GM21723 (cell line): Measurements from ENCODE around the gene SLC9A9.

Source experiments
- ATAC-seq: cut with Tn5 transposase; IDR thresholded peaks from one replicate; pipeline ENCODE4 v1.9.1; 2021; ENCODE audit warnings: mild to moderate bottlenecking, moderate library complexity; ENCODE audit not compliant: unreplicated experiment

SLC9A9 gene

DNA sequence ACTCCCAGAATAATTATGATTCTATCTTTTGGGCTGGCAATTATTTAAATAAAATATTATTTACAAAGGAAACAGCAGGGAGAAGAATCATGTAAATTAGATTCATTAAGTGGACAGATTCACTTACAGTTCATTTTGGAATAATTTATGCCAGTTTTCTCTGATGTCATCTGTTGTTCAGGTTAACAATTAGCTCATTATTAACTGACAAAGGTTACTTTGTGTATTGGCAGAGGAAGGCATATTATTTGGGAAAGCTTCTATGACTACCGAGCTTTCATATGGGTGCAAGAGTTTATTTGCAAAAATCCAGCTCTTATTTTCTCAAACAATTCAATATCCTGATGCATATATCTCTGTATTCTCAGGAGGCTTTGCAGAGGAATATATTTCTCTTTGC, 504.3 kb downstream of the SLC9A9 start:
- no peak for ATAC-seq

GRCh38 chr3:143343031-143343430, 505.2 kb downstream of the SLC9A9 start:
- ATAC-seq = no peak

DNA sequence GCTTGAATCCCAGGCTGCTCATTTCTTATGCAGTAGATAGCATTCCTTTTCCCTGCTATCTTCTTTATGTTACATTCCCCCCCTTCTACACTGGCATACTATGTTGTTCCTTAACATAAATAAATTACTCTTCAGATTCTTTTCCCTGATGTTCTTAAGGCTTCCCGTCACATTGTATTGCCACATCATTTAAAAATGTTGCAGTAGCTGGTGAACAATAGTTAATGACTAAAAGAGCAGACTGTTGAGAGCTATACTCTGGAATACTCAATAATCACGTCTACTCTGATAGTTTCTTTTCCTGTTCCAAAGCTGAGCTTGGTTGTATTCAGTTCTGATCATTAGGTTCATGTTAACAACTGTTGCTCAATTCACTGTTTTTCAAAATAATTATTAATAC, 508.8 kb downstream of the SLC9A9 start:
- ATAC-seq = no peak

GRCh38 chr3:143337387-143337786, 510.9 kb downstream of the SLC9A9 start:
- ATAC-seq = no peak

- no peak for ATAC-seq
Measured at GRCh38 chr3:143334231-143334630, 514.0 kb downstream of the SLC9A9 start.

DNA sequence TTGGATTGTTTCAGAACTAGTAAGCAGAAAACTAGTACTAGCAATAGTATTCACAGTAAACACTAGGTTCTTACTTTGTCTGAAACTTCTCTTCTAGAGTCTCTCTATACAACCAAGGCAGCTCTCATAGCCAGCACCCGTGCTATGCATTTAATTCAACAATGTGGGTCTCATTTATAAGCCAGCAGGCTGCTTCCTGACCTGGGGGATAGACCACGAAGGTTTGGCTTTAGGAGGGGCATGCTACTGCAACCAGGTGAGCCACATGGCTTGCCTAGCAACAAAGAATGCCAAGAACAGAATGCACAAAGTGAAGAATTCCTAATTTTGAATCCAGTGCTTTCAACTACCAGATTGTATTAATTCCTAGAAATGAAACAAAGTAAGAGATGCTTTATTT, 514.9 kb downstream of the SLC9A9 start:
- ATAC-seq = no peak

DNA sequence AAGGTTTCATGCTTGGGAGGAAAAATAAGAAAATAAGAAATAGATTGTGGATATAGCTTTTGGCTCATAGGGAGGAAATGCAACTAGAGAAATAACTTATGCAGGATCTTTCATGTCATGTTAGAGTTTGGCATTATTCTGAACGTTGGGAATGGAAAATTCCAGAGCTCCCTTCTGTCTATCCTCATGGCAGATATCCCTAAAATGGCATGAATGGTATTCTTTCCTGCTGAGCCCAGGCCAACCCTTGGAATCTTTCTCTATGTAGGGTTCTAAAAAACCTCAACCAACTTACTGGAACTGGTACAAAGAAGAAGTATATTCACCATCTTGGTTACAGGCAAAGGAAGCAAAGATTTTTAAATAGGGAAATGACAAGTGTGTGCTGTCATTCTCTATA, 516.2 kb downstream of the SLC9A9 start:
- ATAC-seq = no peak

DNA sequence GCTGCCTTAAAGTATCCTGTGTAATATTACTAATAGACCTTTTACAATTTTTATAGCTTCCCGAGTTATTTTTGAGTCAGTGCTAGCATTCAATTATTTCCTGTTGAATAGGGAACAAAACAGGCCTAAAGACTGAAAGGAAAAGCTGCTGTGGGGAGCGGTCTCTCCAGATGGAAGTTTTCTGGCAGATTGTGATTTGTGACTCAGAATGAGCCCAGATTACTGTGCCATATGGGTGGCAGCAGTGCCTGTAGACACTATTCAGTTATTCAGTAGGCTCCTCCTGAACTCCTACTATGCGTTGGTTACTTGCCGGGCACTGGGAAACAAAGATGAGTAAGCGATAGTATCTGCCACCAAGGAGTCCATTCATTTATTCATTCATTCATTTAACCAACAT, 516.9 kb downstream of the SLC9A9 start:
- ATAC-seq = no peak

DNA sequence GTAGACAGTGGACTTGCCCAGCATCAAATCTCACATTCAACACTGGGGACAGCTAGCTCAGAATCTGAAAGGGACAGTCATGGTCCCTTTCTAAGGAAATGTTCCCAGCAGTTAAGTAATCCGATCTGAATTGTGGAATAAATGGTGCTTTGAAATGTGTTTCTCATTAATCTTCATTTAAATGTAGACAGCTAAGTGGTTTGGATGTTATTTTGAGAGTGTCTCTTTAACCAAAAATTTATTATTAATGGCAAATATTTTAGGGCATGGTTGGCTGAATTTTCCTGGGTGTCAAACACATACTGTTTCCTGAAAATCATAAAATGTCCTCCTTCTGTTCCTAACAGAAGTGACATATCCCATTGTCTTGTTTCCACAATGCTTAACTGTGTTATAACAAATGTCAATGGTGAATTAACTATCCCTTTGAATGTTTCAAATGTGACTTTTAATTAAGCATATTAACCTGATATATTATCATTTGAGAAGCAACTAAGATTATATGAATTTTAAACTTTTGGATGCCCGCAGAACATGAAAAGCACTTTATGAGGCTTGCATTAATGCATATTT, 517.9 kb downstream of the SLC9A9 start:
- ATAC-seq = no peak

GRCh38 chr3:143329567-143330211, 518.6 kb downstream of the SLC9A9 start:
- ATAC-seq = no peak

GRCh38 chr3:143328451-143328850, 519.8 kb downstream of the SLC9A9 start:
- no peak for ATAC-seq

DNA sequence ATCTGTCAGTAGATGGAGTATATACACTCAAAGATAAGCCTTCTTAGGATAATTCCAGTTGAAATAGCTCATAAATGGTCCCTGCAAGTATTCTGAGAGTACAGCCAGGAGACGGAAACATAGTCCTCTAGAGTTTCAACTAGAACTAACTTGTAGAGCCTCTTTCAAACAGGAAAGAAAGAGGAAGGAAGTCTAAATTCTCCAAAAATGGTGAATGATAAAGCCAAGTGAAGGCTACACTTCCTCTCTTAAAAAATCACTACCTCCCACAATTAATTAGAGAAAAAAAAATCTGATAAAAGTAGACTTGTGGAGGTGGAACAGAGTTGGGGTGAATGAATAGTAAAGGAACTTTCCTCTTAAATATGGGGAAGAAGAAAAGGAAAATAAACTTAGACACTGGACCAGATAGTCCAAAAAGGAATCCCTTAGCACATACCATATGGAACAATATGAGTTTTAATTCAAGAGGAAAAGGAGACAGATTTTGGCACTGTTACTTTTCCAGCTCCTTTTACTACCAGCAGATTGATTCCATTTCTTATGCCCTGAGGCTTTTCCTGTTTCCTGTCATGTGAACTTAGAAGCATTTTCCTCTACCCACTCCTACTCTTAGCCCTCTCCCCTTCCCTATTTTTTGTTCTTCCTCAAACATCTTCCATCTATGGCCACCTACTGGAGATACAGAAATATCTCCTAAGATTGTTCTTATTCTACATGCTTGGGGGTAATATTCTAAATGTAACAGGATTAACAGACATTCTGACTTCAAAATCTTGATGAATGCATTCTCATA, 521.1 kb downstream of the SLC9A9 start:
- no peak for ATAC-seq

DNA sequence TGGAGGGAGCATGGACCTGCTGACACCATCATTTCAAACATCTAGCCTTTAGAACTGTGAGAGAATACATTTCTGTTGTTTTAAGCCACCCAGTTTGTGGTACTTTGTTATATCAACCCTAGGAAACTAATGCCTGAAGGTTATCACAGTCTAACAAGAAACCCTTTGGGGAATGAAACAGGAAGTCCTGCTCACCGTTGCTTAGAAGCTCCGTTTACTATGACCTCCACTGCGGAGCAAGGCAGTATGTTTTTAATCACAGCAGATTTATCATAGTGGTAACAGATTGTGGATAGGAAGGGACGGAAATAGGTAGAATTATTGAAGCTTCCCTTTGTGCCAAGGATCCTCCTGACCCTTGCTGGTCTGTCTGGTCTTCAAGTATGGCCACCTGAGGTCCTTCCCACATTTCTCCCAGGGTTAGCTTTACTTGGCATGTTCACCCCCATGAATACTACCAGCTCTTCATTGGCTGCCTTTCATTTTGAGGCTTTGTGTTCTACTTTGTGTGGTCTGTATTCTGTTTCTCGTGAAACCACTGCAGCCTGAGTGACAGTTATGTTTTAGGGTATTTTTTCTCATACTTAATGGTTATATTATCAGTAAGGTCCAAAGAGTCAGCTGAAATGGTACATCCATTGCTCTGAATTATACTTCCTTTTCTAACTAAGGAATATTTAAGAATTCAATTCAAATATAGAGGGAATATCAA, 527.1 kb downstream of the SLC9A9 start:
- ATAC-seq = no peak

GRCh38 chr3:143315766-143316165, 532.5 kb downstream of the SLC9A9 start:
- no peak for ATAC-seq

- ATAC-seq = no peak
Measured at GRCh38 chr3:143314251-143315093, 533.8 kb downstream of the SLC9A9 start.

- no peak for ATAC-seq
Measured at GRCh38 chr3:143313893-143314188, 534.4 kb downstream of the SLC9A9 start.

DNA sequence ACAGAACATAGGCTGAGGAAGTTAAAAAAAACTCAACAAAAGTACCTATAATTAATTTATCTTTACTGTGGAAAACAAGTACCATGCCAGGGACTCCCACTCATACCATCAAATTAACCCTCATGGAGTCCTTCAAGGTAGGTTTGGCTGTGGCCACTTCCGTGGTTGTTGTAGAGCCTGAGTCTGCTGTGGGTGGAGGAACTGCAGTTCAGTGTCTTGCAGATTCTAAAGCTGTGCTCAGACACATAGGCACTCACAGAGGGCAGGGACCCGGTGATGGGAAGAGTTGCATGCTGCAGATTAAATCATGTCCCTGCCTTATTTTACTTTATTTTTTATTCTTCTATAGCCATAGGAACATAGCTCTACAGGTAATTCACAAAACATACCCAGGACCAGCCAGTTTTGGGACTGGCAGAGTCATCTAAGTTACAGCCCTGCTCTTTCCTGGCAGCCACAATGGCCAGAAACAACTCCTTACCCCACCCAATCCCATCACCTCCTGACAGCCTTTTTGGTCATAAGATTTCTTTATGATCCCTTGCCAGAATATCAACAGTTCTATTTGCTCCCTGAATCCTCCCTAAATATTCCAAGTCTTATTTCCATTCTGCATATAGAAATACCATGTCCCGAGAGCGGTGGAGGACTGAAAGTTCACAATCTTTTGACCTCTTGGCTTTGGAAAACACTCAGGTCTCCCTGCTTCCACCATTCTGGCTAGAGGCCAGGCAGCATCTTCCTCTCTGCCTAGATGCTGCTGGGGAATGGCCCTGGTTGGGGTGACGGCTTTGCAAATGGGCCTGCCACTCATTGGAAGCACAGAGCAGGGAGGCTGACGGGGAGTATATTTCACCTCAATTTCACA, 535.0 kb downstream of the SLC9A9 start:
- ATAC-seq = no peak

DNA sequence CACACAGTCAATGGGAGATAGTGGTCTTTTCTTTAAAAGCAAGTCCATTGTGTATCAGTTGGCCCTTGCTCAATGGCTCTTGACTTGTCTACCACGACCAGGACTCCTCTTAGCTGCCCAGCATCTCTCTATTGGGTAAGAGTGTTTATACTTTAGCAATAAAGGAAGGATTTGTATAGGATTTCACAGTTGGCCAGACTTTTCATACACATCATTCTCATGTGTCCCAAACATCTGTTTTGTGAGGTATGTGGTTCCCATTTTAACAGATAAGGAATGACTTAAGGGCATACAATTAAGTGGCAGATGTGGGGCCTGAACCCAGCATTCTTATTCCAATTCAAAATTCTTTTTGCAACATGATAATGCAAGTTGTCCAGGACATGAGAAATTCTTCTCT, 537.2 kb downstream of the SLC9A9 start:
- ATAC-seq = no peak

- no peak for ATAC-seq
Measured at GRCh38 chr3:143309705-143310104, 538.6 kb downstream of the SLC9A9 start.

DNA sequence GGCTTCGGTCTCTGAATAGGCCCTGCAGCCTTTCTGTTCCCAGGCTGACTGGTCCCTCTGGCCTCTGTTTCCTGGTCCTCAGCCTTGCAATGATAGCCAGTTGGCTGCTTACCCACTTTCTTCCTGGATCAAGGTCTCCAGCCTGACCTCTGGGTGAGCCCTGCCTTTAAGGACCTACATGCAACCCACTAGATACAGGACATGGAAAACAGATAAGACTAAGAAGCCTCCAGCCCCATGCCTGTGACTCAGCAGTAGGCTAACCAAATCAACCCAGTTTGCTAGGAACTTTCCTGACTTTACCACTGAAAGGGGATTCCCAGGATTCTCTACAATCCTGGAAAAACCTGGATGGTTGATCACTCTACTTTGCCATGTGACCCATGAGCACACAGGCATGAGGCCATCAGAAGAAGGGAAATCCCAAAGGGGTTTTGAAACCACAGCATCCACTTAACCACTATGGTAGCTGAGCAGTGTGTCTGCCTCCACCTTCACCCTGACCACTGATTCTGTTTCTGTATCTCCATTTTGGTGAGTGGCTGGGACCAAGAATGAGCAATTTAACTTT, 540.6 kb downstream of the SLC9A9 start:
- ATAC-seq = no peak
